ENCODE results near the gene C2CD2L.
"Not testable (repeated sequence)": the region's sequence is repeated elsewhere in the genome, so short reads cannot be mapped to it uniquely, and the experiment has no call there.

GRCh38 chr11:119167077-119167458 is 59.9 kb downstream of the C2CD2L start:
- not testable (repeated sequence) for TF ChIP-seq CTCF, POLR2A (IDR thresholded peaks at IDR 0.05)
